Activated B cell treated with CpG ODN at 0.5 μM for 24 hours (primary cell): Measurements from ENCODE around the gene WBP1L. TPM values are rescaled to one million over a fixed set of nuclear protein-coding genes. Genes with fewer than 3 reads are reported as not detected.
A peak's percentile ranks its signal among the peaks of the same experiment; 100 is the strongest.
"Not testable (repeated sequence)": the region's sequence is repeated elsewhere in the genome, so short reads cannot be mapped to it uniquely, and the experiment has no call there.

ENCODE experiments used
- ATAC-seq: fragments of 200-7000 bp; cut with Tn5 transposase; one replicate; pipeline ENCODE4 v1.10.0; 2021; ENCODE audit warnings: low read depth, mild to moderate bottlenecking, moderate library complexity
- CTCF ChIA-PET: fragments of 350-600 bp; sonication (Branson Sonifier 250); formaldehyde crosslinking; loops from one replicate; lab custom pipeline; 2021; ENCODE audit warnings: antibody characterized with exemption; lab: Charles Lee
- POLR2A ChIA-PET: fragments of 350-600 bp; sonication (Branson Sonifier 250); formaldehyde crosslinking; loops from one replicate; lab custom pipeline; 2021; ENCODE audit warnings: antibody characterized with exemption; lab: Charles Lee
- DNase-seq: peaks from one replicate; pipeline ENCODE4 v3.0.0; 2022
- H3K27ac Mint-ChIP-seq: one replicate; pipeline ENCODE4 v1.8.0; 2020; ENCODE audit warnings: mixed read lengths
- H3K27me3 Mint-ChIP-seq: one replicate; pipeline ENCODE4 v1.8.0; 2021; ENCODE audit warnings: mixed read lengths
- H3K36me3 Mint-ChIP-seq: one replicate; pipeline ENCODE4 v1.8.0; 2021; ENCODE audit warnings: low read depth, mixed read lengths
- H3K4me1 Mint-ChIP-seq: one replicate; pipeline ENCODE4 v1.8.0; 2021; ENCODE audit warnings: mixed read lengths
- H3K4me3 Mint-ChIP-seq: one replicate; pipeline ENCODE4 v1.8.0; 2020; ENCODE audit warnings: mild to moderate bottlenecking, mixed read lengths
- H3K9me3 Mint-ChIP-seq: one replicate; pipeline ENCODE4 v1.8.0; 2020; ENCODE audit warnings: mixed read lengths
- CTCF ChIP-seq: fragments of 200-600 bp; IDR thresholded peaks from one replicate; pipeline ENCODE4 v1.8.0; 2022; ENCODE audit warnings: antibody characterized with exemption, mild to moderate bottlenecking
- intact Hi-C: fragments of 100-400 bp; cut with micrococcal nuclease; formaldehyde crosslinking; loops from one replicate; pipeline ENCODE4 v1.15.1; 2024
- total RNA-seq: library from RNA; stranded (reverse); gene quantifications from 2 replicates; pipeline ENCODE4 v1.2.3, GENCODE V29; 2022

Gene WBP1L
- total RNA-seq, 1 donor from 2014 or later, result 30.5 TPM

GRCh38 chr10:102832987-102833386 lies 89.2 kb downstream of the WBP1L start:
- CTCF ChIA-PET, result interaction anchor here (4.5 to 4.6 kb wide), 2 partner anchors 69 to 411 kb away, joined by 21 to 30 read pairs; no protein-coding TSS in a partner anchor

GRCh38 chr10:102834143-102834542 lies 90.4 kb downstream of the WBP1L start:
- ATAC-seq (no peak), DNase-seq (no peak)
- intact Hi-C loops, result no loop called here
- Mint-ChIP-seq H3K27ac (no peak overlapping the region), H3K9me3 (peaks cover 11% of the 10 kb centered on the region), H3K27me3 (peaks cover 4% of the 10 kb centered on the region), H3K36me3 (no peaks in the 10 kb centered on the region), H3K4me3 (no peak overlapping the region), H3K4me1 (peaks cover 2% of the 10 kb centered on the region)
- no peak for TF ChIP-seq CTCF
- ChIA-PET POLR2A (no interaction called here), CTCF (interaction anchor here (4.5 to 4.6 kb wide), 2 partner anchors 67 to 410 kb away, joined by 21 to 30 read pairs; no protein-coding TSS in a partner anchor)

More at GRCh38 chr10:102832987-102833386, 89.2 kb downstream of the WBP1L start:
- intact Hi-C loops, result no loop called here
- Mint-ChIP-seq H3K4me1 (peaks cover 2% of the 10 kb centered on the region), H3K36me3 (no peaks in the 10 kb centered on the region), H3K27ac (no peak overlapping the region), H3K9me3 (peaks cover 4% of the 10 kb centered on the region), H3K4me3 (no peak overlapping the region), H3K27me3 (peaks cover 5% of the 10 kb centered on the region)
- ATAC-seq, result no peak
- no peak for DNase-seq
- POLR2A ChIA-PET, result no interaction called here
- TF ChIP-seq CTCF, result no peak

GRCh38 chr10:102835007-102835482 lies 91.3 kb downstream of the WBP1L start:
- intact Hi-C loops, result loop anchor here (1.0 to 5.0 kb wide), 6 partner anchors 66 to 652 kb away; partner anchors contain the start of gene CNNM2
- ATAC-seq (peak; percentile 95), DNase-seq (peak; percentile 57)
- peaks cover 11% of the 10 kb centered on the region for H3K9me3 Mint-ChIP-seq
- no peak overlapping the region for H3K4me3 Mint-ChIP-seq
- ChIA-PET CTCF (interaction anchor here (1.1 to 4.6 kb wide), 6 partner anchors 8 to 650 kb away, joined by 3 to 30 read pairs (median 4); no protein-coding TSS in a partner anchor), POLR2A (no interaction called here)
- no peak overlapping the region for H3K27ac Mint-ChIP-seq
- TF ChIP-seq CTCF, result peak; percentile 21
- no peaks in the 10 kb centered on the region for H3K36me3 Mint-ChIP-seq
- H3K4me1 Mint-ChIP-seq, result peaks cover 2% of the 10 kb centered on the region
- H3K27me3 Mint-ChIP-seq, result peaks cover 3% of the 10 kb centered on the region

- H3K27ac Mint-ChIP-seq, result no peak within 1 kb of the TSS
- peaks cover 2% of the 10 kb centered on the region for H3K4me1 Mint-ChIP-seq
- H3K4me3 Mint-ChIP-seq, result no peak within 1 kb of the TSS
- peaks cover 13% of the 10 kb centered on the region for H3K27me3 Mint-ChIP-seq
- no peaks in the 10 kb centered on the region for H3K36me3 Mint-ChIP-seq
- DNase-seq, result no peak
- ChIA-PET POLR2A (interaction anchor here (0.7 kb wide), 1 partner anchor 357 kb away, joined by 3 read pairs; no protein-coding TSS in a partner anchor), CTCF (interaction anchor here (0.7 to 4.6 kb wide), 4 partner anchors 64 to 496 kb away, joined by 3 to 30 read pairs (median 12); no protein-coding TSS in a partner anchor)
- no peak for ATAC-seq
- peaks cover 11% of the 10 kb centered on the region for H3K9me3 Mint-ChIP-seq
- intact Hi-C loops, result loop anchor here (5.0 kb wide), 1 partner anchor 650 kb away; no protein-coding TSS in a partner anchor
- no peak for TF ChIP-seq CTCF
Observed at GRCh38 chr10:102837230-102837721, 93.5 kb downstream of the WBP1L start, which contains the start of gene CYP17A1. Gene CYP17A1 (minus strand): TSS chr10:102837413. CDS start chr10:102837361, 52 bp downstream.

GRCh38 chr10:102838276-102838927 lies 94.7 kb downstream of the WBP1L start:
- ChIA-PET POLR2A (interaction anchor here (0.7 kb wide), 1 partner anchor 634 kb away, joined by 4 read pairs; no protein-coding TSS in a partner anchor), CTCF (interaction anchor here (0.6 kb wide), 1 partner anchor 77 kb away, joined by 3 read pairs; no protein-coding TSS in a partner anchor)
- not testable (repeated sequence) for DNase-seq, ATAC-seq, H3K27ac Mint-ChIP-seq, H3K36me3 Mint-ChIP-seq, H3K4me1 Mint-ChIP-seq, H3K4me3 Mint-ChIP-seq
- intact Hi-C loops, result loop anchor here (5.0 kb wide), 1 partner anchor 649 kb away; no protein-coding TSS in a partner anchor
- H3K27me3 Mint-ChIP-seq, result peaks cover 20% of the 10 kb centered on the region
- peaks cover 11% of the 10 kb centered on the region for H3K9me3 Mint-ChIP-seq
